H9 (cell line): Measurements from ENCODE around the gene KAZN. TPM values are rescaled to one million over a fixed set of nuclear protein-coding genes. Genes with fewer than 3 reads are reported as not detected.

ENCODE experiments used
- DNase-seq: peaks from one replicate; pipeline ENCODE4 v3.0.0-alpha.2; 2017
- H2AFZ ChIP-seq: one replicate; pipeline ENCODE4 v1.6.1; 2013; ENCODE audit warnings: mild to moderate bottlenecking, low read length, control low read depth, moderate library complexity
- H2AK5ac ChIP-seq: 2 replicates; pipeline ENCODE4 v1.6.1; 2013; ENCODE audit warnings: low read length, control low read depth, mixed read lengths; ENCODE audit not compliant: insufficient read length
- H2BK120ac ChIP-seq: one replicate; pipeline ENCODE4 v1.6.1; 2013; ENCODE audit warnings: low read depth, mild to moderate bottlenecking, low read length, control low read depth, inconsistent platforms; ENCODE audit not compliant: poor library complexity, severe bottlenecking
- H2BK12ac ChIP-seq: 2 replicates; pipeline ENCODE4 v1.6.1; 2013; ENCODE audit warnings: low read length, control low read depth, mixed read lengths, low read depth; ENCODE audit not compliant: insufficient read length
- H2BK15ac ChIP-seq: 2 replicates; pipeline ENCODE4 v1.6.1; 2013; ENCODE audit warnings: low read depth, low read length, control low read depth
- H2BK20ac ChIP-seq: one replicate; pipeline ENCODE4 v1.6.1; 2013; ENCODE audit warnings: low read depth, mild to moderate bottlenecking, low read length, control low read depth, inconsistent platforms; ENCODE audit not compliant: poor library complexity, severe bottlenecking
- H2BK5ac ChIP-seq: 2 replicates; pipeline ENCODE4 v1.6.1; 2013; ENCODE audit warnings: low read length, control low read depth, mixed read lengths; ENCODE audit not compliant: insufficient read length
- H3K14ac ChIP-seq: 2 replicates; pipeline ENCODE4 v1.6.1; 2013; ENCODE audit warnings: low read length, control low read depth; ENCODE audit not compliant: insufficient read depth
- H3K18ac ChIP-seq: 2 replicates; pipeline ENCODE4 v1.6.1; 2013; ENCODE audit warnings: low read depth, mild to moderate bottlenecking, mixed read lengths, low read length, control low read depth; ENCODE audit not compliant: insufficient read length
- H3K23ac ChIP-seq: 2 replicates; pipeline ENCODE4 v1.6.1; 2013; ENCODE audit warnings: low read length, control low read depth, mixed read lengths, low read depth; ENCODE audit not compliant: insufficient read length
- H3K23me2 ChIP-seq: 2 replicates; pipeline ENCODE4 v1.6.1; 2013; ENCODE audit warnings: low read depth, mild to moderate bottlenecking, mixed read lengths, low read length, control low read depth; ENCODE audit not compliant: insufficient read length, poor library complexity, severe bottlenecking
- H3K27ac ChIP-seq: 2 replicates; pipeline ENCODE4 v1.5.1; 2013; ENCODE audit warnings: low read length, control low read depth, mixed read lengths, low read depth; ENCODE audit not compliant: insufficient read length
- H3K27me3 ChIP-seq: 2 replicates; pipeline ENCODE4 v1.6.1; 2013; ENCODE audit warnings: low read length, control low read depth, inconsistent platforms; ENCODE audit not compliant: insufficient read depth
- H3K4ac ChIP-seq: 2 replicates; pipeline ENCODE4 v1.6.1; 2013; ENCODE audit warnings: low read depth, mild to moderate bottlenecking, control low read depth, inconsistent platforms, low read length, moderate library complexity
- H3K4me1 ChIP-seq: 2 replicates; pipeline ENCODE4 v1.6.1; 2013; ENCODE audit warnings: low read length, control low read depth, inconsistent platforms; ENCODE audit not compliant: insufficient read depth
- H3K4me2 ChIP-seq: 2 replicates; pipeline ENCODE4 v1.6.1; 2013; ENCODE audit warnings: low read length, control low read depth, mixed read lengths; ENCODE audit not compliant: insufficient read length, insufficient read depth
- H3K56ac ChIP-seq: 2 replicates; pipeline ENCODE4 v1.6.1; 2013; ENCODE audit warnings: low read depth, mild to moderate bottlenecking, mixed read lengths, low read length, control low read depth; ENCODE audit not compliant: insufficient read length
- H3K79me1 ChIP-seq: 2 replicates; pipeline ENCODE4 v1.6.1; 2013; ENCODE audit warnings: low read depth, mild to moderate bottlenecking, moderate library complexity, low read length, control low read depth, inconsistent platforms; ENCODE audit not compliant: insufficient read depth, poor library complexity, severe bottlenecking
- H3K79me2 ChIP-seq: 2 replicates; pipeline ENCODE4 v1.6.1; 2013; ENCODE audit warnings: low read length, control low read depth, inconsistent platforms; ENCODE audit not compliant: insufficient read depth
- H3K9ac ChIP-seq: 2 replicates; pipeline ENCODE4 v1.6.1; 2013; ENCODE audit warnings: low read length, control low read depth, mixed read lengths; ENCODE audit not compliant: insufficient read length; ENCODE audit errors: extremely low read depth
- H3K9me3 ChIP-seq: one replicate; pipeline ENCODE4 v1.6.1; 2013; ENCODE audit warnings: low read depth, low read length, inconsistent platforms; ENCODE audit not compliant: control insufficient read depth
- H3T11ph ChIP-seq: one replicate; pipeline ENCODE4 v1.6.1; 2013; ENCODE audit warnings: mild to moderate bottlenecking, low read length, control low read depth, inconsistent platforms
- H4K20me1 ChIP-seq: one replicate; pipeline ENCODE4 v1.6.1; 2013; ENCODE audit not compliant: control insufficient read depth, insufficient read length, insufficient read depth
- H4K5ac ChIP-seq: 2 replicates; pipeline ENCODE4 v1.6.1; 2013; ENCODE audit warnings: low read depth, mild to moderate bottlenecking, mixed read lengths, low read length, control low read depth; ENCODE audit not compliant: insufficient read length
- H4K8ac ChIP-seq: replicated peaks from 2 replicates; pipeline ENCODE4 v1.6.1; 2013; ENCODE audit warnings: low read length, control low read depth, mixed read lengths, low read depth; ENCODE audit not compliant: insufficient read length
- H4K91ac ChIP-seq: 2 replicates; pipeline ENCODE4 v1.6.1; 2013; ENCODE audit warnings: low read depth, mild to moderate bottlenecking, moderate library complexity, mixed read lengths, low read length, control low read depth; ENCODE audit not compliant: insufficient read length
- H3K27ac Mint-ChIP-seq, 3 experiments: 2 replicates in 2 of 3; 3 replicates in 1 of 3; pipeline ENCODE4 v1.8.0; 2020 to 2021; ENCODE audit warnings: mixed read lengths in 3 of 3, mild to moderate bottlenecking in 1 of 3, moderate library complexity in 1 of 3
- H3K27me3 Mint-ChIP-seq: 2 replicates; pipeline ENCODE4 v1.8.0; 2021; ENCODE audit warnings: low read depth, mild to moderate bottlenecking, moderate library complexity, mixed read lengths
- H3K36me3 Mint-ChIP-seq, 3 experiments: 2 replicates in 2 of 3; 3 replicates in 1 of 3; pipeline ENCODE4 v1.8.0; 2020 to 2021; ENCODE audit warnings: low read depth in 3 of 3, mixed read lengths in 3 of 3; ENCODE audit not compliant: insufficient read depth in 1 of 3
- H3K4me1 Mint-ChIP-seq, 2 experiments: 2 replicates each; pipeline ENCODE4 v1.8.0; 2020; ENCODE audit warnings: mixed read lengths in 2 of 2
- H3K4me3 Mint-ChIP-seq, 2 experiments: 2 replicates in 1 of 2; 3 replicates in 1 of 2; pipeline ENCODE4 v1.8.0; 2020 to 2021; ENCODE audit warnings: mild to moderate bottlenecking in 2 of 2, mixed read lengths in 2 of 2, moderate library complexity in 1 of 2
- H3K9me3 Mint-ChIP-seq, 2 experiments: 2 replicates in 1 of 2; 3 replicates in 1 of 2; pipeline ENCODE4 v1.8.0; 2020; ENCODE audit warnings: mild to moderate bottlenecking in 2 of 2, mixed read lengths in 2 of 2, moderate library complexity in 1 of 2
- WGBS: extraction: QIAGEN DNeasy Blood & Tissue Kit; methylation state at CpG from one replicate; pipeline ENCODE4 v1.1.7; 2013; ENCODE audit warnings: missing lambda C conversion rate, low lambda C conversion rate, mixed read lengths; ENCODE audit not compliant: insufficient read length; ENCODE audit errors: extremely low coverage; 5-methylcytosine and 5-hydroxymethylcytosine counted together
- total RNA-seq: library from RNA; stranded (reverse); gene quantifications from 2 replicates; pipeline ENCODE4 v1.2.1, GENCODE V29; 2021
- TF ChIP-seq, protein P1 (sequence below): fragments of 200-600 bp; sonication (generic); conservative IDR thresholded peaks from 3 replicates; pipeline ENCODE4 v1.8.0; 2021; ENCODE audit warnings: antibody characterized with exemption, mild to moderate bottlenecking

KAZN gene
- total RNA-seq, 1 experiment from 2014 or later = 7.6 TPM

DNA sequence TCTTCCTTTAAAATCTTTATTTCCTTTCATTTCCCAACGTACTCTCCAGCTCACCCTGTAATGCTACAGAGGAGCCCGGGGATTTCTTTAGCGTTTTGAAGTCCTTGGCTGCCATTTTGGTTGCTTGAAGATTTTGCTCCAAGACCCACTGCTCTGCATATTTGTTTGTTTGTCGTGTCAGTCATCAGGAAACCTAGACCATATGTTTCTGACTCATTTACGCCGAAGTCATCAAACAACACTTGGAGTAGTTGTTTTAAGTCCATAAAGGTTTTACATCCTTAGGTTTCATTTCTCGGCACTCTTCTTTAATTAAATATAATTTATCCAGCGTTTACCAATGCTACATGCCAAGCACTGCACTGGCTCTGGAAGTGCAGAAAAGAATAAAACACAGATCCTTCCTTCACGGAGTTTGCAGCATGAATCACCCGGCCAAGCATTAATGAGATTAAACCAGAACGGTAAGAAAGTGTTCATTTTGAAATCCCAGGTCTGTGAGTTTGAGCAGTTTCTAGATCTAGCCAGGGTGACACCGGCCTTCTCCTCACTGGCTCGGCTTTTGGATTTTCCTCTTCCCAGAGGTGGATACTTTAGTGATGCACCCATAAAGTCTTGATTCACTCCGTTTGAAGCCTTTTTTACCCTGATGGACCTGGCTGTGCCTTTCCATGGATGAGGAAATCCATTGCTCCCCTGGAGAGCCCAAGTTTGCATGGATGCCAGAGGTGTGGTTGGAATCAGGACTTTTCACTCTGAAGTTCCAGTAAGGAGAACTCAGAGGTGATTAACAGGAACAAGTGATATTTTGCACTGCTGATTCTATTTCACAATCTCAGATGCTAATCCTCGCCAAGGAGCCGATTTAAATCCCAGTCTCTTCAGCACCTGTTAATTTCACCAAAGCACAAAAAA, 109.3 kb downstream of the KAZN start:
- Mint-ChIP-seq H3K27ac (no peak overlapping the region), H3K4me1 (peaks cover 20 to 27% of the 10 kb centered on the region in 2 experiments), H3K4me3 (no peak overlapping the region), H3K27me3 (peaks cover 3% of the 10 kb centered on the region), H3K36me3 (peaks cover 20 to 33% (median 24%) of the 10 kb centered on the region in 3 experiments), H3K9me3 (peaks cover 30 to 40% of the 10 kb centered on the region in 2 experiments)
- no peak overlapping the region for H3K4ac ChIP-seq
- H4K20me1 ChIP-seq = peaks cover 3% of the 10 kb centered on the region
- H3K27me3 ChIP-seq = no peaks in the 10 kb centered on the region
- H3K4me1 ChIP-seq = no peaks in the 10 kb centered on the region
- H3T11ph ChIP-seq = no peak overlapping the region
- no peak overlapping the region for H3K56ac ChIP-seq
- no peak overlapping the region for H2AK5ac ChIP-seq
- H3K23ac ChIP-seq = no peak overlapping the region
- no peak overlapping the region for H3K14ac ChIP-seq
- H2BK5ac ChIP-seq = no peak overlapping the region
- no peaks in the 10 kb centered on the region for H3K79me1 ChIP-seq
- H2BK20ac ChIP-seq = no peak overlapping the region
- H3K27ac ChIP-seq = no peak overlapping the region
- no peak overlapping the region for H2BK120ac ChIP-seq
- no peak overlapping the region for H3K4me2 ChIP-seq
- no peak overlapping the region for H4K91ac ChIP-seq
- no peak for DNase-seq
- no peak overlapping the region for H4K5ac ChIP-seq
- TF ChIP-seq, protein P1, sequence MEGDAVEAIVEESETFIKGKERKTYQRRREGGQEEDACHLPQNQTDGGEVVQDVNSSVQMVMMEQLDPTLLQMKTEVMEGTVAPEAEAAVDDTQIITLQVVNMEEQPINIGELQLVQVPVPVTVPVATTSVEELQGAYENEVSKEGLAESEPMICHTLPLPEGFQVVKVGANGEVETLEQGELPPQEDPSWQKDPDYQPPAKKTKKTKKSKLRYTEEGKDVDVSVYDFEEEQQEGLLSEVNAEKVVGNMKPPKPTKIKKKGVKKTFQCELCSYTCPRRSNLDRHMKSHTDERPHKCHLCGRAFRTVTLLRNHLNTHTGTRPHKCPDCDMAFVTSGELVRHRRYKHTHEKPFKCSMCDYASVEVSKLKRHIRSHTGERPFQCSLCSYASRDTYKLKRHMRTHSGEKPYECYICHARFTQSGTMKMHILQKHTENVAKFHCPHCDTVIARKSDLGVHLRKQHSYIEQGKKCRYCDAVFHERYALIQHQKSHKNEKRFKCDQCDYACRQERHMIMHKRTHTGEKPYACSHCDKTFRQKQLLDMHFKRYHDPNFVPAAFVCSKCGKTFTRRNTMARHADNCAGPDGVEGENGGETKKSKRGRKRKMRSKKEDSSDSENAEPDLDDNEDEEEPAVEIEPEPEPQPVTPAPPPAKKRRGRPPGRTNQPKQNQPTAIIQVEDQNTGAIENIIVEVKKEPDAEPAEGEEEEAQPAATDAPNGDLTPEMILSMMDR = no peak
- no peak overlapping the region for H3K9ac ChIP-seq
- no peaks in the 10 kb centered on the region for H3K23me2 ChIP-seq
- no CpG with 5 or more reads among the region's 16 CpGs for WGBS
- peaks cover 18% of the 10 kb centered on the region for H3K9me3 ChIP-seq
- no peak overlapping the region for H2BK15ac ChIP-seq
- H2AFZ ChIP-seq = no peak overlapping the region
- no peak overlapping the region for H2BK12ac ChIP-seq
- H3K18ac ChIP-seq = no peak overlapping the region
- H4K8ac ChIP-seq = no peak overlapping the region
- peaks cover 3% of the 10 kb centered on the region; the same call in 1 of the 2 replicates for H3K79me2 ChIP-seq
